Regular cardiac myocyte (primary cell): ENCODE measurements around the gene RBAK. TPM values are rescaled to one million over a fixed set of nuclear protein-coding genes. Genes with fewer than 3 reads are reported as not detected.

ENCODE experiments used
- total RNA-seq: library from RNA; depleted of rRNA; stranded (reverse); fragments of >200 nt; gene quantifications from 2 replicates; pipeline ENCODE4 v1.2.3, GENCODE V29; 2014

The RBAK gene
- 9.4 and 9.9 TPM in 2 replicates for total RNA-seq

GRCh38 chr7:5045558-5046396 is at the start of gene RBAK:
Gene RBAK (plus strand): TSS chr7:5045860. CDS start chr7:5048077, 2,217 bp downstream.

Other genes with a start within 250 kb of the RBAK start
- gene PAPOLB, start 183.8 kb upstream of the RBAK start, total RNA-seq = 0.19 and 0.28 TPM in 2 replicates
- gene RADIL, start 162.1 kb upstream of the RBAK start, total RNA-seq = 0.38 and 0.56 TPM in 2 replicates
- gene MMD2, start 86.7 kb upstream of the RBAK start, total RNA-seq = not detected in 2 replicates
- gene WIPI2, start 144.4 kb downstream of the RBAK start, total RNA-seq = 60.3 and 78.0 TPM in 2 replicates
- gene SLC29A4, start 237.1 kb downstream of the RBAK start, total RNA-seq = 1.3 and 2.5 TPM in 2 replicates